NB4 (cell line): Measurements from ENCODE around the gene DDX49.

Experiments used
- DNase-seq: peaks from one replicate; pipeline ENCODE4 v3.0.0; 2010; ENCODE audit warnings: low read depth
- H3K4me3 ChIP-seq: one replicate; pipeline ENCODE4 v1.5.1; 2011; ENCODE audit warnings: mild to moderate bottlenecking, low read depth, low read length, moderate library complexity
- CTCF ChIP-seq: IDR thresholded peaks from one replicate; pipeline ENCODE4 v1.5.1; 2012; ENCODE audit warnings: low read depth, low read length
- MAX ChIP-seq: IDR thresholded peaks from 2 replicates; pipeline ENCODE4 v1.6.1; 2011; ENCODE audit warnings: low read depth, low read length
- MYC ChIP-seq: IDR thresholded peaks from 2 replicates; pipeline ENCODE4 v1.6.1; 2011; ENCODE audit warnings: low read depth, low read length
- POLR2A ChIP-seq: IDR thresholded peaks from 2 replicates; pipeline ENCODE4 v1.6.1; 2011; ENCODE audit warnings: mild to moderate bottlenecking; ENCODE audit not compliant: insufficient read length; ENCODE audit errors: extremely low read depth

DDX49 gene

GRCh38 chr19:18929311-18929710 lies 9.8 kb downstream of the DDX49 start:
- no peak for DNase-seq
- TF ChIP-seq CTCF (no peak), MYC (no peak), MAX (no peak)
- H3K4me3 ChIP-seq, result no peak overlapping the region

- TF ChIP-seq MAX, result no peak
- no peak for TF ChIP-seq MYC
- no peak for TF ChIP-seq CTCF
- no peak for TF ChIP-seq POLR2A
- no peak for DNase-seq
- no peak overlapping the region for H3K4me3 ChIP-seq
Observed at GRCh38 chr19:18931316-18932162, 12.0 kb downstream of the DDX49 start.

GRCh38 chr19:18932216-18932841 lies 12.8 kb downstream of the DDX49 start:
- peak; percentile 49 for DNase-seq
- TF ChIP-seq MAX, result no peak
- no peak for TF ChIP-seq POLR2A
- TF ChIP-seq CTCF, result no peak
- no peak for TF ChIP-seq MYC

GRCh38 chr19:18933297-18933696 lies 13.8 kb downstream of the DDX49 start:
- no peak for TF ChIP-seq CTCF
- no peak for TF ChIP-seq MAX
- TF ChIP-seq MYC, result no peak
- no peak for TF ChIP-seq POLR2A
- no peak overlapping the region for H3K4me3 ChIP-seq
- DNase-seq, result no peak

More at GRCh38 chr19:18932216-18932841, 12.8 kb downstream of the DDX49 start:
- H3K4me3 ChIP-seq, result no peak overlapping the region

- TF ChIP-seq MYC, result no peak
- TF ChIP-seq MAX, result no peak
- no peak for TF ChIP-seq CTCF
- TF ChIP-seq POLR2A, result no peak
- peak overlapping the region; percentile 86 for H3K4me3 ChIP-seq
- DNase-seq, result no peak
Observed at GRCh38 chr19:18939163-18939562, 19.6 kb downstream of the DDX49 start.
